Fibroblast of lung (primary cell): ENCODE measurements around the gene MAPT.

ENCODE experiments used
- EZH2 ChIP-seq: IDR thresholded peaks from 2 replicates; pipeline ENCODE4 v1.5.1; 2012; ENCODE audit warnings: low read length, control low read depth, mild to moderate bottlenecking; ENCODE audit errors: missing control alignments
- TF ChIP-seq, protein P1 (sequence below), 2 donors: IDR thresholded peaks in 1 of 2; conservative IDR thresholded peaks in 1 of 2; 1 replicate in 1 of 2; 2 replicates in 1 of 2; pipeline ENCODE4 v1.5.1; 2011 to 2012; ENCODE audit warnings: low read length in 2 of 2, control low read depth in 1 of 2, inconsistent platforms in 1 of 2, low read depth in 1 of 2, mild to moderate bottlenecking in 1 of 2

DNA sequence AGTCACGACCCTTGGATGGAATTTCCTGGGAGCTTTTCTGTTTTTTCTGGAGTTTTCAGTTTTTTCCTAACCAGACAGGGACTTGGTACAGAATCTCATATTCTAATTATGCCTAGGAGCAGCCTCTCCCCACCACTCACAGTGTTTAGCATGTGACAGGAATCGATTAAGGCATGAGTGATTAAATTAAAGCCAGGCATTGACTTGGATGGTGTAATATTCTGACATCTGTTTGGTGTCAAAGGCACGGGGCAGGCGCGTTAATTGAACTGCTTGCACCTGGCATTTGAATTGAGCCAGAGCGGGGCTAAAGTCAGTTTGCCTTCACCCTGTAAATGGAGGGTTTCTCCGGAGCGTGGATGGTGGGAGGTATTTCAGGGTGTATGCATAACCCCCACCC lies 11.9 kb downstream of the MAPT start:
- TF ChIP-seq, protein P1, sequence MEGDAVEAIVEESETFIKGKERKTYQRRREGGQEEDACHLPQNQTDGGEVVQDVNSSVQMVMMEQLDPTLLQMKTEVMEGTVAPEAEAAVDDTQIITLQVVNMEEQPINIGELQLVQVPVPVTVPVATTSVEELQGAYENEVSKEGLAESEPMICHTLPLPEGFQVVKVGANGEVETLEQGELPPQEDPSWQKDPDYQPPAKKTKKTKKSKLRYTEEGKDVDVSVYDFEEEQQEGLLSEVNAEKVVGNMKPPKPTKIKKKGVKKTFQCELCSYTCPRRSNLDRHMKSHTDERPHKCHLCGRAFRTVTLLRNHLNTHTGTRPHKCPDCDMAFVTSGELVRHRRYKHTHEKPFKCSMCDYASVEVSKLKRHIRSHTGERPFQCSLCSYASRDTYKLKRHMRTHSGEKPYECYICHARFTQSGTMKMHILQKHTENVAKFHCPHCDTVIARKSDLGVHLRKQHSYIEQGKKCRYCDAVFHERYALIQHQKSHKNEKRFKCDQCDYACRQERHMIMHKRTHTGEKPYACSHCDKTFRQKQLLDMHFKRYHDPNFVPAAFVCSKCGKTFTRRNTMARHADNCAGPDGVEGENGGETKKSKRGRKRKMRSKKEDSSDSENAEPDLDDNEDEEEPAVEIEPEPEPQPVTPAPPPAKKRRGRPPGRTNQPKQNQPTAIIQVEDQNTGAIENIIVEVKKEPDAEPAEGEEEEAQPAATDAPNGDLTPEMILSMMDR (conservative IDR thresholded peaks at IDR 0.05 in 1 of 2, IDR thresholded peaks at IDR 0.05 in 1 of 2; ENCODE audit: low read depth in 1 of 2, low read length in 2 of 2): no peak
- no peak for TF ChIP-seq EZH2
